ENCODE data around the gene VAC14.
"Not testable (repeated sequence)": the region's sequence is repeated elsewhere in the genome, so short reads cannot be mapped to it uniquely, and the experiment has no call there.

The VAC14 gene

DNA sequence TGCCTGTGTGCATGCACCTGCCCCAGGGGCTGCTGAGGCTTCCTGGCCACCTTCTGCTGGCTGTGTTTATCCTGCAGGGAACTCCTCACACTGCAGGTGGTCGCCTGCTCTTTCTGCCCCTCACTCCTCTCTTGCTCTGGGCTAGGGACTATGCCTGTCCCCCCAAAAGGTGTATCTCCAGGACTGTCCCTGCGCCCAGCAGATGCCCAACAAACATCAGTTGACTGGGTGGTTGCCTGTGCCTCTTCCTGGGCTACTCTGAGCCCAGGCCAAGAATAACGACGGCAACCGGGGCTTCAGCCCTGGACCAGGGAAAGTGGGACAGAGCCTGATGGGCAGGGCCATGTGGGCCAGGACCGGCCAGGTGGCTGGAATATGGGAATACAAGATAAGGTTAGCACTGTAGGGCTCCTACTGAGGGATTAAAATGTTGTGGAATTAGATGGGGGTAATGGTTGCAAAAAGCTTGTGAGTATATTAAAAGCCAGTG is 55.4 kb downstream of the VAC14 start:
- H3K79me2 ChIP-seq (ENCODE audit: insufficient read depth, low read length), result no peaks in the 10 kb centered on the region
- H3K9me2 ChIP-seq (replicated peaks; ENCODE audit: low read depth, low read length), result no peaks in the 10 kb centered on the region
- no peaks in the 10 kb centered on the region for H3K27me3 ChIP-seq (ENCODE audit: insufficient read depth, low read length, poor library complexity, severe bottlenecking)
- TF ChIP-seq EZH2phosphoT487 (IDR thresholded peaks at IDR 0.05; ENCODE audit: borderline replicate concordance) (no peak), CTCF (conservative IDR thresholded peaks at IDR 0.05; ENCODE audit: low read length) (no peak)
- no peaks in the 10 kb centered on the region for H4K20me1 ChIP-seq (ENCODE audit: insufficient read depth, low read length, poor library complexity, severe bottlenecking)
- H3K9ac ChIP-seq (ENCODE audit: low read depth, low read length, poor library complexity, severe bottlenecking), result no peak overlapping the region
- no peaks in the 10 kb centered on the region for H3K9me3 ChIP-seq (ENCODE audit: insufficient read depth, low read depth, low read length)
- H3K4me1 ChIP-seq (ENCODE audit: insufficient read depth, low read length, poor library complexity, severe bottlenecking), result peaks cover 12% of the 10 kb centered on the region
- no peak overlapping the region for H3K4me3 ChIP-seq (ENCODE audit: low read length, poor library complexity, severe bottlenecking)
- no peak overlapping the region for H2AFZ ChIP-seq (ENCODE audit: low read length)
- H3F3A ChIP-seq (ENCODE audit: low read depth), result no peaks in the 10 kb centered on the region
- peaks cover 18% of the 10 kb centered on the region; the same call in 1 of the 2 replicates for H3K36me3 ChIP-seq (ENCODE audit: insufficient read depth, low read length)
- no peak overlapping the region for H3K4me2 ChIP-seq (ENCODE audit: low read depth, low read length, poor library complexity, severe bottlenecking)

DNA sequence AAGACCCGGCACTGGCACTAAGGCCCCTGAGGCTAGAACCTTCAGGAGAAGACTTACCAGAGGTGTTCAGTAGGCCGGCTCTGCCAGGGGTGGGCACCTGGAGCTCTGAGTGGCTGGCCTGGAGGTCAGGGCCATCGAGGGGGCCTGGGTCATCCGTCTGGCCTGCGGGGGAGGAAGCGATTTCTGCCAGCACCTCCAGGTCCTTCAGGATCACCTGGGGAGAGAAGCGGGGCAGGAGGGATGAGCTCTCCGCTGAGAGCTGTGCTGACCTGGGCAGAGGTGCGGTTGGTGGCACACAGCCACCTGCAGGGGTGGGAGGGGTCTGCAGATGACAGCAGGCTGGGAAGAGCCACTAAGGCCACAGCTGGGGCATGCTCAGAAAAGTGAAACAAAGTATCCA is 56.6 kb downstream of the VAC14 start:
- H3K9me2 ChIP-seq (replicated peaks; ENCODE audit: low read depth, low read length), result no peaks in the 10 kb centered on the region

GRCh38 chr16:70743791-70744190 is 57.2 kb downstream of the VAC14 start:
- TF ChIP-seq EZH2phosphoT487 (IDR thresholded peaks at IDR 0.05; ENCODE audit: borderline replicate concordance) (no peak), CTCF (conservative IDR thresholded peaks at IDR 0.05; ENCODE audit: low read length) (no peak)
- H3K4me1 ChIP-seq (ENCODE audit: insufficient read depth, low read length, poor library complexity, severe bottlenecking), result peaks cover 9% of the 10 kb centered on the region
- H3K9ac ChIP-seq (ENCODE audit: low read depth, low read length, poor library complexity, severe bottlenecking), result no peak overlapping the region

More for the DNA sequence above, 56.6 kb downstream of the VAC14 start:
- no peak overlapping the region for H3K9ac ChIP-seq (ENCODE audit: low read depth, low read length, poor library complexity, severe bottlenecking)
- H4K20me1 ChIP-seq (ENCODE audit: insufficient read depth, low read length, poor library complexity, severe bottlenecking), result no peaks in the 10 kb centered on the region
- TF ChIP-seq EZH2phosphoT487 (IDR thresholded peaks at IDR 0.05; ENCODE audit: borderline replicate concordance) (no peak), CTCF (conservative IDR thresholded peaks at IDR 0.05; ENCODE audit: low read length) (no peak)
- H2AFZ ChIP-seq (ENCODE audit: low read length), result no peak overlapping the region
- H3K4me2 ChIP-seq (ENCODE audit: low read depth, low read length, poor library complexity, severe bottlenecking), result no peak overlapping the region
- no peak overlapping the region for H3K4me3 ChIP-seq (ENCODE audit: low read length, poor library complexity, severe bottlenecking)
- no peaks in the 10 kb centered on the region for H3K27me3 ChIP-seq (ENCODE audit: insufficient read depth, low read length, poor library complexity, severe bottlenecking)
- no peaks in the 10 kb centered on the region for H3K79me2 ChIP-seq (ENCODE audit: insufficient read depth, low read length)
- H3F3A ChIP-seq (ENCODE audit: low read depth), result no peaks in the 10 kb centered on the region
- peaks cover 9% of the 10 kb centered on the region for H3K4me1 ChIP-seq (ENCODE audit: insufficient read depth, low read length, poor library complexity, severe bottlenecking)
- H3K9me3 ChIP-seq (ENCODE audit: insufficient read depth, low read depth, low read length), result no peaks in the 10 kb centered on the region
- peaks cover 18% of the 10 kb centered on the region; the same call in 1 of the 2 replicates for H3K36me3 ChIP-seq (ENCODE audit: insufficient read depth, low read length)

GRCh38 chr16:70742967-70743366 is 58.0 kb downstream of the VAC14 start:
- not testable (repeated sequence) for H3K27me3 ChIP-seq (ENCODE audit: insufficient read depth, low read length, poor library complexity, severe bottlenecking); H3K4me2 ChIP-seq (ENCODE audit: low read depth, low read length, poor library complexity, severe bottlenecking); H4K20me1 ChIP-seq (ENCODE audit: insufficient read depth, low read length, poor library complexity, severe bottlenecking); H3K4me3 ChIP-seq (ENCODE audit: low read length, poor library complexity, severe bottlenecking); H3K9me2 ChIP-seq (replicated peaks; ENCODE audit: low read depth, low read length); H3K9ac ChIP-seq (ENCODE audit: low read depth, low read length, poor library complexity, severe bottlenecking); H2AFZ ChIP-seq (ENCODE audit: low read length); H3K79me2 ChIP-seq (ENCODE audit: insufficient read depth, low read length); H3K9me3 ChIP-seq (ENCODE audit: insufficient read depth, low read depth, low read length); H3K4me1 ChIP-seq (ENCODE audit: insufficient read depth, low read length, poor library complexity, severe bottlenecking); H3F3A ChIP-seq (ENCODE audit: low read depth)
- peaks cover 18% of the 10 kb centered on the region; the same call in 1 of the 2 replicates for H3K36me3 ChIP-seq (ENCODE audit: insufficient read depth, low read length)

More at GRCh38 chr16:70743791-70744190, 57.2 kb downstream of the VAC14 start:
- H3K9me3 ChIP-seq (ENCODE audit: insufficient read depth, low read depth, low read length), result no peaks in the 10 kb centered on the region
- no peaks in the 10 kb centered on the region for H4K20me1 ChIP-seq (ENCODE audit: insufficient read depth, low read length, poor library complexity, severe bottlenecking)
- no peak overlapping the region for H3K4me2 ChIP-seq (ENCODE audit: low read depth, low read length, poor library complexity, severe bottlenecking)
- H3K36me3 ChIP-seq (ENCODE audit: insufficient read depth, low read length), result peaks cover 18% of the 10 kb centered on the region; the same call in 1 of the 2 replicates
- H2AFZ ChIP-seq (ENCODE audit: low read length), result no peak overlapping the region
- H3K79me2 ChIP-seq (ENCODE audit: insufficient read depth, low read length), result no peaks in the 10 kb centered on the region
- H3K9me2 ChIP-seq (replicated peaks; ENCODE audit: low read depth, low read length), result no peaks in the 10 kb centered on the region
- H3F3A ChIP-seq (ENCODE audit: low read depth), result no peaks in the 10 kb centered on the region
- no peak overlapping the region for H3K4me3 ChIP-seq (ENCODE audit: low read length, poor library complexity, severe bottlenecking)
- no peaks in the 10 kb centered on the region for H3K27me3 ChIP-seq (ENCODE audit: insufficient read depth, low read length, poor library complexity, severe bottlenecking)
